Upper lobe of right lung (tissue), 1 donor: ENCODE data around the gene PRIM2. TPM values are rescaled to one million over a fixed set of nuclear protein-coding genes. Genes with fewer than 3 reads are reported as not detected.
"Not testable (repeated sequence)": the region's sequence is repeated elsewhere in the genome, so short reads cannot be mapped to it uniquely, and the experiment has no call there.

Experiments
- ATAC-seq: fragments of 200-7000 bp; cut with Tn5 transposase; one replicate; pipeline ENCODE4 v1.9.1; 2020; ENCODE audit warnings: mild to moderate bottlenecking, moderate library complexity
- DNase-seq: peaks from one replicate; pipeline ENCODE4 v3.0.0-alpha.2; 2020
- H3K27ac ChIP-seq: fragments of 200-600 bp; one replicate; pipeline ENCODE4 v1.8.0; 2022
- H3K27me3 ChIP-seq: fragments of 200-600 bp; one replicate; pipeline ENCODE4 v1.8.0; 2022; ENCODE audit warnings: mild to moderate bottlenecking
- H3K36me3 ChIP-seq: fragments of 200-600 bp; one replicate; pipeline ENCODE4 v1.8.0; 2022
- H3K4me1 ChIP-seq: fragments of 200-600 bp; one replicate; pipeline ENCODE4 v1.8.0; 2022
- H3K4me3 ChIP-seq: fragments of 200-600 bp; one replicate; pipeline ENCODE4 v1.8.0; 2022; ENCODE audit warnings: mild to moderate bottlenecking
- H3K9me3 ChIP-seq: fragments of 200-600 bp; one replicate; pipeline ENCODE4 v1.8.0; 2022
- intact Hi-C: fragments of 100-400 bp; cut with DNase I; formaldehyde crosslinking; loops from one replicate; pipeline ENCODE4 v1.11.0; 2022
- total RNA-seq: library from RNA; stranded (reverse); fragmentation: NEBNext Ultra II Directional; extraction: Animal tissue kit (Norgen Biotek cat#: 25700); gene quantifications from one replicate; pipeline ENCODE4 v1.2.1, GENCODE V29; 2021
- TF ChIP-seq, protein P1 (sequence below): fragments of 200-600 bp; IDR thresholded peaks from one replicate; pipeline ENCODE4 v1.8.0; 2022; ENCODE audit warnings: antibody characterized with exemption
- donor health status: DM: no; HTN: yes; CAD: no; lungs with severe emphysema.

PRIM2 gene
- total RNA-seq, 1 donor from 2014 or later, result 8.5 TPM

DNA sequence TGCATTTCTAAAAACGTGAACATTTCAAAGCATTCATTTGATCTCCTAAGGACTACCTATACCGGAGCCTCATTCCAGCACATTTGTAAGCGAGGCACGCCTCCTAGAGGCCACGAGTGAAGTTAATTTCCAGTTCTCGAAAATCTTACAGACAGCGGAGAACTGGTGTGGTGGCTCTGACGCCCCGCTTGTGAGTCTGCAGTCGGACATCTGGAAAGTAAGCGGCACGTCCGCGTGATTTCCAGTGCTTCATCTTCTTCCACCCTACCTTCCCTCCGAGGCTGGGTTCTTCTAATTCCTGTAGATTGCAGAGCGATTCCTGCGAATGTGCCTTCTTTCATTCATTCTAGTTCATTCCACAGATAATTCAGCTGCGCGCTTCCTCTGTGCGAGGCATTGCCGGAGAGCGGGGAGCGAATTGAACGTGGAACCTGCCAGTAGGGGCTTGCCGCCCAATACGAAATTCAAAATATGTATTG, 810 bp upstream of the PRIM2 start:
- peak overlapping the region; percentile 34 for H3K27ac ChIP-seq
- H3K36me3 ChIP-seq, result peaks cover 11% of the 10 kb centered on the region
- DNase-seq, result peak; percentile 84
- H3K4me3 ChIP-seq, result peak overlapping the region; percentile 66
- peaks cover 14% of the 10 kb centered on the region for H3K4me1 ChIP-seq
- no peaks in the 10 kb centered on the region for H3K9me3 ChIP-seq
- intact Hi-C loops, result no loop called here
- TF ChIP-seq, protein P1, sequence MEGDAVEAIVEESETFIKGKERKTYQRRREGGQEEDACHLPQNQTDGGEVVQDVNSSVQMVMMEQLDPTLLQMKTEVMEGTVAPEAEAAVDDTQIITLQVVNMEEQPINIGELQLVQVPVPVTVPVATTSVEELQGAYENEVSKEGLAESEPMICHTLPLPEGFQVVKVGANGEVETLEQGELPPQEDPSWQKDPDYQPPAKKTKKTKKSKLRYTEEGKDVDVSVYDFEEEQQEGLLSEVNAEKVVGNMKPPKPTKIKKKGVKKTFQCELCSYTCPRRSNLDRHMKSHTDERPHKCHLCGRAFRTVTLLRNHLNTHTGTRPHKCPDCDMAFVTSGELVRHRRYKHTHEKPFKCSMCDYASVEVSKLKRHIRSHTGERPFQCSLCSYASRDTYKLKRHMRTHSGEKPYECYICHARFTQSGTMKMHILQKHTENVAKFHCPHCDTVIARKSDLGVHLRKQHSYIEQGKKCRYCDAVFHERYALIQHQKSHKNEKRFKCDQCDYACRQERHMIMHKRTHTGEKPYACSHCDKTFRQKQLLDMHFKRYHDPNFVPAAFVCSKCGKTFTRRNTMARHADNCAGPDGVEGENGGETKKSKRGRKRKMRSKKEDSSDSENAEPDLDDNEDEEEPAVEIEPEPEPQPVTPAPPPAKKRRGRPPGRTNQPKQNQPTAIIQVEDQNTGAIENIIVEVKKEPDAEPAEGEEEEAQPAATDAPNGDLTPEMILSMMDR, result peak; percentile 84
- no peaks in the 10 kb centered on the region for H3K27me3 ChIP-seq
- peak; percentile 95 for ATAC-seq

DNA sequence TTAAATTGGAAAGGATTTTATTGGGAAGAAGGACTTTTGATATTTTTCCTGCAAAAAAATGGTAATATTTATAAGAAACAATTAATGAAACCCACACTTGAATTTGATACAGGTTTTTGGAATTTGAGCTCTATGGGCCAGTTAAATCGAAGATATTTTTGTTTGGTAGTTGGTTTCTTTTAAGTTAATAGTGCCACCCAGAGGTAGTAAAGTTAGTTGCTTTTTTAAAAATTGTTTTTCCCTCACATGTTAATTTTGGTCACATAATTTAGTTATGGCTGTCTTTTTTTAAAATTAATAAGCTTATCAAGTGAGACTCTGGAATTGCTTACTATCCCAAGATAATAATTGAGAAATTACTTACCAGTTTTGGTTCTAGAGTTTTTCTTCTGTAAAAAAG, 7.1 kb downstream of the PRIM2 start:
- Histone ChIP-seq H3K9me3 (no peaks in the 10 kb centered on the region), H3K27me3 (no peaks in the 10 kb centered on the region), H3K4me1 (no peaks in the 10 kb centered on the region), H3K4me3 (no peak overlapping the region), H3K27ac (no peak overlapping the region), H3K36me3 (peaks cover 55% of the 10 kb centered on the region)
- DNase-seq (no peak), ATAC-seq (no peak)
- intact Hi-C loops, result no loop called here
- TF ChIP-seq, protein P1, result peak; percentile 45

GRCh38 chr6:57327311-57327710, 9.9 kb downstream of the PRIM2 start:
- no peaks in the 10 kb centered on the region for H3K27me3 ChIP-seq
- no peaks in the 10 kb centered on the region for H3K4me1 ChIP-seq
- no peaks in the 10 kb centered on the region for H3K9me3 ChIP-seq
- no peak for DNase-seq
- no peak overlapping the region for H3K27ac ChIP-seq
- no peak overlapping the region for H3K4me3 ChIP-seq
- intact Hi-C loops, result no loop called here
- peaks cover 38% of the 10 kb centered on the region for H3K36me3 ChIP-seq
- TF ChIP-seq, protein P1, result no peak
- ATAC-seq, result no peak

GRCh38 chr6:57328074-57328473, 10.6 kb downstream of the PRIM2 start:
- Histone ChIP-seq H3K36me3 (peaks cover 32% of the 10 kb centered on the region), H3K4me1 (no peaks in the 10 kb centered on the region), H3K9me3 (no peaks in the 10 kb centered on the region), H3K4me3 (no peak overlapping the region), H3K27me3 (no peaks in the 10 kb centered on the region), H3K27ac (no peak overlapping the region)
- no peak for ATAC-seq
- intact Hi-C loops, result no loop called here
- DNase-seq, result no peak
- TF ChIP-seq, protein P1, result no peak

- intact Hi-C loops, result no loop called here
- TF ChIP-seq, protein P1, result no peak
- Histone ChIP-seq H3K4me3 (no peak overlapping the region), H3K36me3 (peaks cover 31% of the 10 kb centered on the region), H3K4me1 (no peaks in the 10 kb centered on the region), H3K27me3 (no peaks in the 10 kb centered on the region), H3K27ac (no peak overlapping the region), H3K9me3 (no peaks in the 10 kb centered on the region)
- no peak for ATAC-seq
- no peak for DNase-seq
Measured at GRCh38 chr6:57329933-57330332, 12.5 kb downstream of the PRIM2 start.

- Histone ChIP-seq H3K27ac (no peak overlapping the region), H3K4me1 (no peaks in the 10 kb centered on the region), H3K4me3 (no peak overlapping the region), H3K36me3 (no peaks in the 10 kb centered on the region), H3K9me3 (no peaks in the 10 kb centered on the region), H3K27me3 (no peaks in the 10 kb centered on the region)
- no peak for ATAC-seq
- TF ChIP-seq, protein P1, result no peak
- no peak for DNase-seq
- intact Hi-C loops, result no loop called here
Measured at GRCh38 chr6:57342148-57342669, 24.8 kb downstream of the PRIM2 start.

GRCh38 chr6:57343342-57343741, 25.9 kb downstream of the PRIM2 start:
- ATAC-seq, H3K36me3 ChIP-seq, H3K4me3 ChIP-seq, H3K27me3 ChIP-seq, H3K4me1 ChIP-seq, intact Hi-C loops, DNase-seq, H3K27ac ChIP-seq, H3K9me3 ChIP-seq: not testable (repeated sequence)

- H3K9me3 ChIP-seq, DNase-seq, H3K36me3 ChIP-seq, ATAC-seq, H3K4me3 ChIP-seq, intact Hi-C loops, H3K27me3 ChIP-seq, H3K4me1 ChIP-seq, H3K27ac ChIP-seq: not testable (repeated sequence)
Measured at GRCh38 chr6:57346715-57347114, 29.3 kb downstream of the PRIM2 start.
